Keratinocyte (primary cell): ENCODE results near the gene MICAL3. TPM values are rescaled to one million over a fixed set of nuclear protein-coding genes. Genes with fewer than 3 reads are reported as not detected.

ENCODE experiments used
- DNase-seq: peaks from one replicate; pipeline ENCODE4 v3.0.0-alpha.2; 2011; ENCODE audit warnings: low read depth, missing footprints, low spot score
- FAIRE-seq: peaks from 2 replicates; lab custom pipeline; 2011; peaks lifted over from hg19 to GRCh38; lab: Jason Lieb, UNC
- H2AFZ ChIP-seq: 2 replicates; pipeline ENCODE4 v1.6.0; 2012; ENCODE audit warnings: low read length, control low read depth, inconsistent platforms; ENCODE audit not compliant: control insufficient read depth
- H3K27ac ChIP-seq: 2 replicates; pipeline ENCODE4 v1.5.1; 2011; ENCODE audit warnings: low read length; ENCODE audit not compliant: control insufficient read depth, insufficient read depth
- H3K27me3 ChIP-seq: 3 replicates; pipeline ENCODE4 v1.6.0; 2011; ENCODE audit warnings: low read length; ENCODE audit not compliant: control insufficient read depth, insufficient read depth; ENCODE audit errors: extremely low read depth
- H3K36me3 ChIP-seq, 2 experiments: 2 replicates in 1 of 2; 3 replicates in 1 of 2; pipeline ENCODE4 v1.5.1; 2011; ENCODE audit warnings: low read length in 2 of 2, mild to moderate bottlenecking in 1 of 2; ENCODE audit not compliant: control insufficient read depth in 2 of 2, insufficient read depth in 2 of 2; ENCODE audit errors: extremely low read depth in 1 of 2
- H3K4me1 ChIP-seq: 3 replicates; pipeline ENCODE4 v1.5.1; 2011; ENCODE audit warnings: low read length; ENCODE audit not compliant: control insufficient read depth, insufficient read depth; ENCODE audit errors: extremely low read depth
- H3K4me2 ChIP-seq: 3 replicates; pipeline ENCODE4 v1.6.0; 2011; ENCODE audit warnings: low read depth, low read length; ENCODE audit not compliant: control insufficient read depth, insufficient read depth; ENCODE audit errors: extremely low read depth
- H3K4me3 ChIP-seq, 3 experiments: fragments of 200-600 bp in 1 of 3; sonication (generic) in 1 of 3; 2 replicates in 2 of 3; 3 replicates in 1 of 3; pipeline ENCODE4 v1.5.1; 2011 to 2016; ENCODE audit warnings: low read length in 3 of 3, mild to moderate bottlenecking in 3 of 3, control low read depth in 2 of 3, inconsistent platforms in 1 of 3, low read depth in 1 of 3, mixed read lengths in 1 of 3, mixed run types in 1 of 3, moderate library complexity in 1 of 3; ENCODE audit not compliant: control insufficient read depth in 2 of 3, insufficient read depth in 2 of 3; ENCODE audit errors: extremely low read depth in 1 of 3
- H3K79me2 ChIP-seq: 2 replicates; pipeline ENCODE4 v1.6.0; 2012; ENCODE audit warnings: low read length; ENCODE audit not compliant: control insufficient read depth, insufficient read depth
- H3K9ac ChIP-seq: 3 replicates; pipeline ENCODE4 v1.6.0; 2011; ENCODE audit warnings: low read length; ENCODE audit not compliant: control insufficient read depth, insufficient read depth; ENCODE audit errors: extremely low read depth
- H3K9me1 ChIP-seq: 3 replicates; pipeline ENCODE4 v1.6.0; 2011; ENCODE audit warnings: low read length; ENCODE audit not compliant: control insufficient read depth, insufficient read depth; ENCODE audit errors: extremely low read depth
- H3K9me3 ChIP-seq: 2 replicates; pipeline ENCODE4 v1.5.1; 2012; ENCODE audit warnings: low read depth, low read length; ENCODE audit not compliant: control insufficient read depth
- H4K20me1 ChIP-seq: 3 replicates; pipeline ENCODE4 v1.6.0; 2011; ENCODE audit warnings: low read length; ENCODE audit not compliant: control insufficient read depth, insufficient read depth; ENCODE audit errors: extremely low read depth
- EZH2 ChIP-seq: IDR thresholded peaks from one replicate; pipeline ENCODE4 v1.6.1; 2012; ENCODE audit warnings: inconsistent platforms, mild to moderate bottlenecking, low read length, moderate library complexity
- dilution Hi-C: fragments of 300-500 bp; cut with MboI; formaldehyde crosslinking; loops from one replicate; pipeline ENCODE4 v1.7.0; 2020; ENCODE audit warnings: low sequenced_read_pairs; ENCODE audit not compliant: extremely low pct_ligation_motif_present
- polyA plus RNA-seq, 5 experiments: library from polyadenylated mRNA; depleted of rRNA in 3 of 5; stranded (reverse) in 3 of 5; stranded (forward) in 1 of 5; unstranded in 1 of 5; fragments of >200 nt; gene quantifications; 1 replicate in 1 of 5; 2 replicates in 3 of 5; 3 replicates in 1 of 5; pipeline versions ENCODE4 v1.2.1 to v1.2.3, GENCODE V29; 2011 to 2012; ENCODE audit warnings: missing spikeins in 2 of 5, low read depth in 1 of 5, low replicate concordance in 1 of 5
- TF ChIP-seq, protein P1 (sequence below), 3 experiments: IDR thresholded peaks in 1 of 3; conservative IDR thresholded peaks in 1 of 3; optimal IDR thresholded peaks in 1 of 3; 2 replicates in 2 of 3; 3 replicates in 1 of 3; pipeline versions ENCODE3 to v1.5.1; 2011; ENCODE audit warnings: low read length in 3 of 3, mild to moderate bottlenecking in 3 of 3, moderate library complexity in 2 of 3, control low read depth in 1 of 3, inconsistent platforms in 1 of 3; ENCODE audit not compliant: insufficient read depth in 2 of 3; ENCODE audit errors: extremely low read depth in 1 of 3

MICAL3 gene
- polyA plus RNA-seq, 1 donor (not counting 4 experiments of a cell fraction or from before 2014, with no cell fraction given), result 27.9 TPM

DNA sequence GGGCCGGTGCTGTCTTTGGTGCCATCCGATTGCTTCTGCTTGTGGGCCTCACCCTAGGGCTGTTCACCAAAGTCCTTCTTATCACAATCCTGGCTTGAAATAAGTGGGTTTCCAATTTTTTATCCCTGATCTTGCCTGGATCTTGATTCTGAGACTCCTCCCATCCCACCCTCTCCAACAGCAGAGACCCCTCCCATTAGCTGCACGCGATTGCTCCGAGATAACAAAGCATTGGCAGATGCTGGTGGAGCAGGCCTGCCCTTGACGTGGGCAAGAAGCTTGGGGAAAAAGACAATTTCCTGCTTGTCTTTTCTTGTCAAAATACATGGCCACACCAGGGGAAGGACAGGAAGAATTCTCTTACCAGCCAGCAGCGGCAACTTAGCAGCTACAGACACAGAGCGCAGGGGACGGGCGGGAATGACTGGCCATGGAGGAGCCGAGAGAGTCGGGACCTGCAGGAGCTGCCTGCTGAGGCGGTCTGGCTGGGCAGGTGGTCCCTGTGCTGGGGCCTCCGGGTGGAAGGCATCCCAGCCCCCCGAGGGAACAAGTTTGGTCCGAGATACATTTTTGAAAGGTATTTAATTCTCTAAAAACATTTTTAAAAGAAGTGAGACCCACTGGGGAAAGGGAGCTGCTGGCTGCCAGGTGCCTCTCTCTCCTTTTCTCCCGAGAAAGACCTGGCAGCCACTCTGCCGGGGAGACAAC lies 240.4 kb downstream of the MICAL3 start:
- TF ChIP-seq, protein P1, sequence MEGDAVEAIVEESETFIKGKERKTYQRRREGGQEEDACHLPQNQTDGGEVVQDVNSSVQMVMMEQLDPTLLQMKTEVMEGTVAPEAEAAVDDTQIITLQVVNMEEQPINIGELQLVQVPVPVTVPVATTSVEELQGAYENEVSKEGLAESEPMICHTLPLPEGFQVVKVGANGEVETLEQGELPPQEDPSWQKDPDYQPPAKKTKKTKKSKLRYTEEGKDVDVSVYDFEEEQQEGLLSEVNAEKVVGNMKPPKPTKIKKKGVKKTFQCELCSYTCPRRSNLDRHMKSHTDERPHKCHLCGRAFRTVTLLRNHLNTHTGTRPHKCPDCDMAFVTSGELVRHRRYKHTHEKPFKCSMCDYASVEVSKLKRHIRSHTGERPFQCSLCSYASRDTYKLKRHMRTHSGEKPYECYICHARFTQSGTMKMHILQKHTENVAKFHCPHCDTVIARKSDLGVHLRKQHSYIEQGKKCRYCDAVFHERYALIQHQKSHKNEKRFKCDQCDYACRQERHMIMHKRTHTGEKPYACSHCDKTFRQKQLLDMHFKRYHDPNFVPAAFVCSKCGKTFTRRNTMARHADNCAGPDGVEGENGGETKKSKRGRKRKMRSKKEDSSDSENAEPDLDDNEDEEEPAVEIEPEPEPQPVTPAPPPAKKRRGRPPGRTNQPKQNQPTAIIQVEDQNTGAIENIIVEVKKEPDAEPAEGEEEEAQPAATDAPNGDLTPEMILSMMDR (optimal IDR thresholded peaks at IDR 0.05 in 1 of 3, IDR thresholded peaks at IDR 0.05 in 1 of 3, conservative IDR thresholded peaks at IDR 0.05 in 1 of 3; ENCODE audit: extremely low read depth in 1 of 3, insufficient read depth in 2 of 3, low read length in 3 of 3), result no peak
- TF ChIP-seq EZH2, result no peak
- H3K9ac ChIP-seq, result no peak overlapping the region

DNA sequence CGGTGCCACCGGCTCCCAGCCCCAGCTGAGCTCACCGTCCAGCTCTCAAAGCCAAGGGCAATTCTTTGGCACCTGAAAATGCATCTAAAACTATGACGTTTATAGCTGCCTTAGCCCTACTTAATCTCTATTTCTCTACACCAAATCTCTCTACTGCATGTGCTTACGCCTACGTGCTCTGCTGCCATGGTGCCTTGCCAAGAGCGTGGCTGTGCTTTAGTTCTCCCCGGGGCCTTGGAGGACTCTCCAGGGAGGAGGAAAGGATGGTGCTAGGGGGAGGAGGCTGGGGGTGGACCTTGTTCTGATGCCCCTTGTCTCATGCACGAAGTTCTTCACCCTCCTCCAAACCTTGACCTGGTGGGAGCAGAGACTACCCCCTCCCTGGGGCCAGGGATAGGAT lies 241.0 kb downstream of the MICAL3 start:
- no peak overlapping the region for H2AFZ ChIP-seq
- no peak overlapping the region for H3K4me2 ChIP-seq
- H3K4me1 ChIP-seq, result peaks cover 29% of the 10 kb centered on the region
- FAIRE-seq (no peak), DNase-seq (no peak)
- dilution Hi-C loops, result no loop called here
- no peak overlapping the region for H3K4me3 ChIP-seq
- H4K20me1 ChIP-seq, result no peaks in the 10 kb centered on the region
- peaks cover 0 to 4% of the 10 kb centered on the region in 2 experiments for H3K36me3 ChIP-seq
- no peaks in the 10 kb centered on the region for H3K79me2 ChIP-seq
- no peak overlapping the region for H3K9ac ChIP-seq
- H3K27ac ChIP-seq, result no peak overlapping the region
- peaks cover 5% of the 10 kb centered on the region for H3K9me1 ChIP-seq
- H3K9me3 ChIP-seq, result no peaks in the 10 kb centered on the region
- TF ChIP-seq, protein P1 (optimal IDR thresholded peaks at IDR 0.05 in 1 of 3, IDR thresholded peaks at IDR 0.05 in 1 of 3, conservative IDR thresholded peaks at IDR 0.05 in 1 of 3; ENCODE audit: extremely low read depth in 1 of 3, insufficient read depth in 2 of 3, low read length in 3 of 3), result no peak
- TF ChIP-seq EZH2, result no peak
- H3K27me3 ChIP-seq, result no peaks in the 10 kb centered on the region

More for the DNA sequence above, 240.4 kb downstream of the MICAL3 start:
- Histone ChIP-seq H3K79me2 (no peaks in the 10 kb centered on the region), H3K4me1 (peaks cover 29% of the 10 kb centered on the region), H2AFZ (no peak overlapping the region), H4K20me1 (no peaks in the 10 kb centered on the region), H3K4me3 (no peak overlapping the region), H3K27me3 (no peaks in the 10 kb centered on the region), H3K9me3 (no peaks in the 10 kb centered on the region), H3K27ac (no peak overlapping the region), H3K4me2 (no peak overlapping the region), H3K9me1 (peaks cover 5% of the 10 kb centered on the region), H3K36me3 (peaks cover under 1 to 9% of the 10 kb centered on the region in 2 experiments)
- FAIRE-seq (no peak), DNase-seq (no peak)
- dilution Hi-C loops, result no loop called here
